ENCODE data around the gene TMEM168.
"Not testable (repeated sequence)": the region's sequence is repeated elsewhere in the genome, so short reads cannot be mapped to it uniquely, and the experiment has no call there.

TMEM168 gene, protein sequence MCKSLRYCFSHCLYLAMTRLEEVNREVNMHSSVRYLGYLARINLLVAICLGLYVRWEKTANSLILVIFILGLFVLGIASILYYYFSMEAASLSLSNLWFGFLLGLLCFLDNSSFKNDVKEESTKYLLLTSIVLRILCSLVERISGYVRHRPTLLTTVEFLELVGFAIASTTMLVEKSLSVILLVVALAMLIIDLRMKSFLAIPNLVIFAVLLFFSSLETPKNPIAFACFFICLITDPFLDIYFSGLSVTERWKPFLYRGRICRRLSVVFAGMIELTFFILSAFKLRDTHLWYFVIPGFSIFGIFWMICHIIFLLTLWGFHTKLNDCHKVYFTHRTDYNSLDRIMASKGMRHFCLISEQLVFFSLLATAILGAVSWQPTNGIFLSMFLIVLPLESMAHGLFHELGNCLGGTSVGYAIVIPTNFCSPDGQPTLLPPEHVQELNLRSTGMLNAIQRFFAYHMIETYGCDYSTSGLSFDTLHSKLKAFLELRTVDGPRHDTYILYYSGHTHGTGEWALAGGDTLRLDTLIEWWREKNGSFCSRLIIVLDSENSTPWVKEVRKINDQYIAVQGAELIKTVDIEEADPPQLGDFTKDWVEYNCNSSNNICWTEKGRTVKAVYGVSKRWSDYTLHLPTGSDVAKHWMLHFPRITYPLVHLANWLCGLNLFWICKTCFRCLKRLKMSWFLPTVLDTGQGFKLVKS

GRCh38 chr7:112789817-112790585, at the start of gene TMEM168:
TSS of gene TMEM168 (minus strand) at chr7:112790393. CDS start at chr7:112784825, 5,568 bp downstream.
- TF ChIP-seq, protein P1, sequence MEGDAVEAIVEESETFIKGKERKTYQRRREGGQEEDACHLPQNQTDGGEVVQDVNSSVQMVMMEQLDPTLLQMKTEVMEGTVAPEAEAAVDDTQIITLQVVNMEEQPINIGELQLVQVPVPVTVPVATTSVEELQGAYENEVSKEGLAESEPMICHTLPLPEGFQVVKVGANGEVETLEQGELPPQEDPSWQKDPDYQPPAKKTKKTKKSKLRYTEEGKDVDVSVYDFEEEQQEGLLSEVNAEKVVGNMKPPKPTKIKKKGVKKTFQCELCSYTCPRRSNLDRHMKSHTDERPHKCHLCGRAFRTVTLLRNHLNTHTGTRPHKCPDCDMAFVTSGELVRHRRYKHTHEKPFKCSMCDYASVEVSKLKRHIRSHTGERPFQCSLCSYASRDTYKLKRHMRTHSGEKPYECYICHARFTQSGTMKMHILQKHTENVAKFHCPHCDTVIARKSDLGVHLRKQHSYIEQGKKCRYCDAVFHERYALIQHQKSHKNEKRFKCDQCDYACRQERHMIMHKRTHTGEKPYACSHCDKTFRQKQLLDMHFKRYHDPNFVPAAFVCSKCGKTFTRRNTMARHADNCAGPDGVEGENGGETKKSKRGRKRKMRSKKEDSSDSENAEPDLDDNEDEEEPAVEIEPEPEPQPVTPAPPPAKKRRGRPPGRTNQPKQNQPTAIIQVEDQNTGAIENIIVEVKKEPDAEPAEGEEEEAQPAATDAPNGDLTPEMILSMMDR (IDR thresholded peaks at IDR 0.05; ENCODE audit: poor library complexity, severe bottlenecking), result no peak
- no peaks in the 10 kb centered on the region for H3K9me3 ChIP-seq (ENCODE audit: severe bottlenecking)
- H3K4me1 ChIP-seq (ENCODE audit: insufficient read depth, poor library complexity, severe bottlenecking), result no peaks in the 10 kb centered on the region
- peak; percentile 94 for ATAC-seq (ENCODE audit: low read depth)
- H3K4me3 ChIP-seq (ENCODE audit: severe bottlenecking), result peak within 1 kb of the TSS; percentile 66
- DNase-seq (ENCODE audit: low spot score), result peak; percentile 82
- H3K27me3 ChIP-seq (ENCODE audit: insufficient read depth, poor library complexity, severe bottlenecking), result no peaks in the 10 kb centered on the region
- H3K27ac ChIP-seq (ENCODE audit: poor library complexity, severe bottlenecking), result peak within 1 kb of the TSS; percentile 56
- peaks cover under 1% of the 10 kb centered on the region; the same call in 1 of the 2 replicates for H3K36me3 ChIP-seq (ENCODE audit: low read depth)

DNA sequence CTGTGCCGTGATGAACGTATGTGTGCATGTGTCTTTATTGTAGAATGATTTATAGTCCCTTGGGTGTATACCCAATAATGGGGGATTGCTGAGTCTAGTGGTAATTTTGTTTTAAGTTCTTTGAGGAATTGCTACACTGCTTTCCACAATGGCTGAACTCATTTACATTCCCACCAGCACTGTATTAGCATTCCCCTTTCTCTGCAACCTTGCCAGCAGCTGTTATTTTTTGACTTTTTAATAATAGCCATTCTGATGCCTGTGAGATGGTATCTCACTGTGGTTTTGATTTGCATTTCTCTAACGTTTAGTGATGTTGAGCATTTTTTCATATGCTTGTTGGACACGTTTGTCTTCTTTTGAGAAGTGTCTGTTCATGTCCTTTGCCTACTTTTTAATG, 45.7 kb upstream of the TMEM168 start:
- H3K4me1 ChIP-seq (ENCODE audit: insufficient read depth, poor library complexity, severe bottlenecking); H3K4me3 ChIP-seq (ENCODE audit: severe bottlenecking); ATAC-seq (ENCODE audit: low read depth); H3K27me3 ChIP-seq (ENCODE audit: insufficient read depth, poor library complexity, severe bottlenecking); DNase-seq (ENCODE audit: low spot score); H3K36me3 ChIP-seq (ENCODE audit: low read depth); H3K27ac ChIP-seq (ENCODE audit: poor library complexity, severe bottlenecking); H3K9me3 ChIP-seq (ENCODE audit: severe bottlenecking): not testable (repeated sequence)

DNA sequence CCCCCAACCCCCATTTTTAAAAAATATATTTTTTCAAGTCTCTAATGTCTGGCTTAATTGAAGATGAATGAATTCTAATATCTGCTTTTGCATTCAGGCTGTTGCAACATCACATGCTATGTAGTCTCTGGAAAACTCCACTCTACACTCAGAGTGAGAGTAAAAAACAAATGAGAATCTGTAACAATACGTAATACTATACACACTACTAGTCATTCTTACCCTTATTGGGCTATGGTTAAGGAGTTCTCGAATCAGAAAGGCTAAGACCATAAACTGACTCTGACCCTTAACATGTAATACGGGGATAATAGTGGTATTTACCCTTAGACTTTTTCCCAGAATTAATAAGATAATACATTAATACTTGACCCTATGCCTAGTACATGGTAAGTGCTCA, 42.9 kb upstream of the TMEM168 start:
- no peak overlapping the region for H3K27ac ChIP-seq (ENCODE audit: poor library complexity, severe bottlenecking)
- no peak overlapping the region for H3K4me3 ChIP-seq (ENCODE audit: severe bottlenecking)
- H3K4me1 ChIP-seq (ENCODE audit: insufficient read depth, poor library complexity, severe bottlenecking), result no peaks in the 10 kb centered on the region
- ATAC-seq (ENCODE audit: low read depth) (no peak), DNase-seq (ENCODE audit: low spot score) (no peak)
- H3K9me3 ChIP-seq (ENCODE audit: severe bottlenecking), result peaks cover 3% of the 10 kb centered on the region
- no peaks in the 10 kb centered on the region for H3K27me3 ChIP-seq (ENCODE audit: insufficient read depth, poor library complexity, severe bottlenecking)
- peaks cover 6% of the 10 kb centered on the region for H3K36me3 ChIP-seq (ENCODE audit: low read depth)
- TF ChIP-seq, protein P1 (IDR thresholded peaks at IDR 0.05; ENCODE audit: poor library complexity, severe bottlenecking), result no peak

DNA sequence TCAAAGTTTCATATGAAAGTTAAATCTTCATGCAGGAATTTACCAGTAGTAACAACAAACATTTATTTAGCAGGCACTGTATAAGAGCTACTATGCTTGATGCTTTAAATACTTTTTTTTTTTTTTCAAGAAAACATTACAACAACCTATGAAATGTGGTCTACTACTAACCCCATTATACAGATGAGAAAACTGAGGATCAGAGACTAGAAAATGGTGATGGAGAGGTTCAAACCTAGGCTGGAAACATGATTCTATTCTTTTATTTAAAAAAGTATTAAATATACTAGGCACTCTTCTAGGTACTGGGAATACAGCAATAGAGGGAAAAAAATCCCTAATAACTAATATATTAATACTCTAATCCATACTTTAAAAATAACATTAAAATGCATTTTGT, 40.6 kb upstream of the TMEM168 start:
- TF ChIP-seq, protein P1 (IDR thresholded peaks at IDR 0.05; ENCODE audit: poor library complexity, severe bottlenecking), result no peak
- H3K27me3 ChIP-seq (ENCODE audit: insufficient read depth, poor library complexity, severe bottlenecking), result no peaks in the 10 kb centered on the region
- no peaks in the 10 kb centered on the region for H3K4me1 ChIP-seq (ENCODE audit: insufficient read depth, poor library complexity, severe bottlenecking)
- H3K27ac ChIP-seq (ENCODE audit: poor library complexity, severe bottlenecking), result no peak overlapping the region
- DNase-seq (ENCODE audit: low spot score) (no peak), ATAC-seq (ENCODE audit: low read depth) (no peak)
- H3K4me3 ChIP-seq (ENCODE audit: severe bottlenecking), result no peak overlapping the region
- peaks cover 6% of the 10 kb centered on the region for H3K36me3 ChIP-seq (ENCODE audit: low read depth)
- peaks cover 3% of the 10 kb centered on the region for H3K9me3 ChIP-seq (ENCODE audit: severe bottlenecking)

- Histone ChIP-seq H3K4me1 (ENCODE audit: insufficient read depth, poor library complexity, severe bottlenecking) (no peaks in the 10 kb centered on the region), H3K4me3 (ENCODE audit: severe bottlenecking) (no peak overlapping the region), H3K27ac (ENCODE audit: poor library complexity, severe bottlenecking) (no peak overlapping the region), H3K36me3 (ENCODE audit: low read depth) (peaks cover 6% of the 10 kb centered on the region), H3K27me3 (ENCODE audit: insufficient read depth, poor library complexity, severe bottlenecking) (no peaks in the 10 kb centered on the region), H3K9me3 (ENCODE audit: severe bottlenecking) (peaks cover 3% of the 10 kb centered on the region)
- TF ChIP-seq, protein P1 (IDR thresholded peaks at IDR 0.05; ENCODE audit: poor library complexity, severe bottlenecking), result no peak
- DNase-seq (ENCODE audit: low spot score) (no peak), ATAC-seq (ENCODE audit: low read depth) (no peak)
Observed at GRCh38 chr7:112828696-112829095, 38.5 kb upstream of the TMEM168 start.

All from RWPE2 (cell line).